Measurements from ENCODE around the gene SLC9A3.
A peak's percentile ranks its signal among the peaks of the same experiment; 100 is the strongest.

DNA sequence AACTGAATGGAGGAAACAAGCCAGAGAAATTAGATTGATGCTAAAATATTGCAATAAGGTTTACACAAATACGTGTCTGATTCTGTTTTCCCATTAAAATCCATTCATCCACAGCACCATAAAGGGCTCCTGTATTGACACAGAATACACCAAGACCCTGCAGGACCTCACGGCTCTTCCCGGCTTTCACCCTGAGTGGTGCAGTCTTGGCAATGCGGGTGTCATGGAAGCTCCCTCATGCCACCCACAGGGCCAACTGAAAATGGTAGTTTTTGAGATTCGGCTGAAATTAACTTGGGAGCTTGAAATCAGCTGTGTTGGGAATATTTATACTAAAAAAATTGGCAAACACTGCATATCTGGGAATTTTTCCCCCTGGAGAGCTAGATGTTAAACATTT is 98.5 kb downstream of the SLC9A3 start:
- TF ChIP-seq CBX3 (IDR thresholded peaks at IDR 0.05; ENCODE audit: low read depth) (no peak), EZH2phosphoT487 (IDR thresholded peaks at IDR 0.05; ENCODE audit: borderline replicate concordance) (no peak), JUND (IDR thresholded peaks at IDR 0.05) (no peak), POLR2A (IDR thresholded peaks at IDR 0.05; ENCODE audit: borderline replicate concordance, extremely low read depth, insufficient read depth, insufficient read length) (no peak), SIN3A (IDR thresholded peaks at IDR 0.05; ENCODE audit: low read depth) (no peak)
- TF ChIP-seq, protein P1, sequence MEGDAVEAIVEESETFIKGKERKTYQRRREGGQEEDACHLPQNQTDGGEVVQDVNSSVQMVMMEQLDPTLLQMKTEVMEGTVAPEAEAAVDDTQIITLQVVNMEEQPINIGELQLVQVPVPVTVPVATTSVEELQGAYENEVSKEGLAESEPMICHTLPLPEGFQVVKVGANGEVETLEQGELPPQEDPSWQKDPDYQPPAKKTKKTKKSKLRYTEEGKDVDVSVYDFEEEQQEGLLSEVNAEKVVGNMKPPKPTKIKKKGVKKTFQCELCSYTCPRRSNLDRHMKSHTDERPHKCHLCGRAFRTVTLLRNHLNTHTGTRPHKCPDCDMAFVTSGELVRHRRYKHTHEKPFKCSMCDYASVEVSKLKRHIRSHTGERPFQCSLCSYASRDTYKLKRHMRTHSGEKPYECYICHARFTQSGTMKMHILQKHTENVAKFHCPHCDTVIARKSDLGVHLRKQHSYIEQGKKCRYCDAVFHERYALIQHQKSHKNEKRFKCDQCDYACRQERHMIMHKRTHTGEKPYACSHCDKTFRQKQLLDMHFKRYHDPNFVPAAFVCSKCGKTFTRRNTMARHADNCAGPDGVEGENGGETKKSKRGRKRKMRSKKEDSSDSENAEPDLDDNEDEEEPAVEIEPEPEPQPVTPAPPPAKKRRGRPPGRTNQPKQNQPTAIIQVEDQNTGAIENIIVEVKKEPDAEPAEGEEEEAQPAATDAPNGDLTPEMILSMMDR (IDR thresholded peaks at IDR 0.05 in 2 of 3, conservative IDR thresholded peaks at IDR 0.05 in 1 of 3; ENCODE audit: borderline replicate concordance in 1 of 3, insufficient read depth in 1 of 3, low read depth in 2 of 3, low read length in 2 of 3), result peak in 2 of 3 experiments; percentile 25 to 39; a peak in 2 of 6 replicates
